Right ventricle myocardium inferior (tissue), 1 donor: Measurements from ENCODE around the gene CRELD2. TPM values are rescaled to one million over a fixed set of nuclear protein-coding genes. Genes with fewer than 3 reads are reported as not detected.

Experiments
- ATAC-seq: fragments of 200-7000 bp; cut with Tn5 transposase; one replicate; pipeline ENCODE4 v1.9.1; 2020; ENCODE audit warnings: mild to moderate bottlenecking, moderate library complexity
- DNase-seq: peaks from one replicate; pipeline ENCODE4 v3.0.0; 2021; ENCODE audit errors: missing footprints
- intact Hi-C: fragments of 100-400 bp; cut with DNase I; formaldehyde crosslinking; loops from one replicate; pipeline ENCODE4 v1.11.0; 2022
- total RNA-seq: library from RNA; stranded (reverse); fragmentation: NEBNext Ultra II Directional; extraction: Animal tissue kit (Norgen Biotek cat#: 25700); gene quantifications from one replicate; pipeline ENCODE4 v1.2.1, GENCODE V29; 2021
- donor health status: DM: no; HTN: yes; CAD: no; lungs with severe emphysema.

The CRELD2 gene
- total RNA-seq, 1 donor from 2014 or later: 30.6 TPM

- ATAC-seq (no peak), DNase-seq (peak; percentile 81)
- intact Hi-C loops: no loop called here
These were observed 42.7 kb downstream of the CRELD2 start for GRCh38 chr22:49961005-49961600.

- intact Hi-C loops: no loop called here
- ATAC-seq (peak; percentile 0), DNase-seq (no peak)
These were observed 43.2 kb downstream of the CRELD2 start for GRCh38 chr22:49961601-49962011.

- DNase-seq (peak; percentile 92), ATAC-seq (peak; percentile 50)
- intact Hi-C loops: no loop called here
These were observed 43.7 kb downstream of the CRELD2 start for GRCh38 chr22:49962012-49962750.

GRCh38 chr22:49962751-49963646, 44.6 kb downstream of the CRELD2 start:
- DNase-seq: peak; percentile 75
- intact Hi-C loops: no loop called here
- ATAC-seq: no peak

- ATAC-seq (no peak), DNase-seq (no peak)
- intact Hi-C loops: no loop called here
These were observed 45.2 kb downstream of the CRELD2 start for GRCh38 chr22:49963647-49964026.

GRCh38 chr22:49964136-49965090, 46.0 kb downstream of the CRELD2 start:
- intact Hi-C loops: no loop called here
- no peak for ATAC-seq
- DNase-seq: no peak

- intact Hi-C loops: no loop called here
- no peak for DNase-seq
- no peak for ATAC-seq
These were observed 46.9 kb downstream of the CRELD2 start for GRCh38 chr22:49965091-49966040.

GRCh38 chr22:49966041-49966773, 47.8 kb downstream of the CRELD2 start:
- intact Hi-C loops: no loop called here
- no peak for ATAC-seq
- DNase-seq: no peak

- DNase-seq: no peak
- intact Hi-C loops: no loop called here
- no peak for ATAC-seq
These were observed 48.6 kb downstream of the CRELD2 start for GRCh38 chr22:49966774-49967705.

GRCh38 chr22:49967706-49968208, 49.3 kb downstream of the CRELD2 start:
- DNase-seq (no peak), ATAC-seq (no peak)
- intact Hi-C loops: no loop called here

- intact Hi-C loops: no loop called here
- ATAC-seq: no peak
- no peak for DNase-seq
These were observed 49.9 kb downstream of the CRELD2 start for GRCh38 chr22:49968313-49968830.

- ATAC-seq (no peak), DNase-seq (no peak)
- intact Hi-C loops: no loop called here
These were observed 50.6 kb downstream of the CRELD2 start for GRCh38 chr22:49968831-49969661.

GRCh38 chr22:49969751-49970527, 51.5 kb downstream of the CRELD2 start:
- intact Hi-C loops: loop anchor here (5.0 kb wide), 1 partner anchor 38 kb away; no protein-coding TSS in a partner anchor
- ATAC-seq: no peak
- DNase-seq: no peak
